ENCODE measurements around the gene TBPL2.
"Not testable (repeated sequence)": the region's sequence is repeated elsewhere in the genome, so short reads cannot be mapped to it uniquely, and the experiment has no call there.

TBPL2 gene

DNA sequence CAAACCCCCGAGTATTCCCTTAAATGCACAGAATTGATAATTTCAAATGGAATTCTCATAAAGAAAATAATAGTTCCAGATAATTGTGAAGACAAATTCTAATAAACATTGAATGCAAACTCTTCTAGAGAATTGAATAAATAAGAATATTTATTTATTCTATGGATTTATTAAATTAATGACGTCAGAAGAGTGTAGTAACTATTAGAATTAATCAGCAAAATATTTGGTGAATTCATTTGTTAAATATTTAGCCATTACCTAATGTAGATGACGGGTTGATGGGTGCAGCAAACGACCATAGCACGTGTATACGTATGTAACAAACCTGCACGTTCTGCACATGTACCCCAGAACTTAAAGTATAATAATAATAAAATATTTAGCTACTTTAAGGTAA is 33.4 kb upstream of the TBPL2 start:
- peaks cover 3% of the 10 kb centered on the region for H3K27me3 Mint-ChIP-seq (ENCODE audit: low read depth, poor library complexity)
- no peaks in the 10 kb centered on the region for H3K4me1 Mint-ChIP-seq
- H3K9me3 Mint-ChIP-seq, result no peaks in the 10 kb centered on the region
- TF ChIP-seq CTCF (IDR thresholded peaks at IDR 0.05), result no peak
- no peaks in the 10 kb centered on the region for H3K36me3 Mint-ChIP-seq (ENCODE audit: low read depth)
- H3K4me3 Mint-ChIP-seq, result no peak overlapping the region
- DNase-seq, result no peak
- no peak overlapping the region for H3K27ac Mint-ChIP-seq

DNA sequence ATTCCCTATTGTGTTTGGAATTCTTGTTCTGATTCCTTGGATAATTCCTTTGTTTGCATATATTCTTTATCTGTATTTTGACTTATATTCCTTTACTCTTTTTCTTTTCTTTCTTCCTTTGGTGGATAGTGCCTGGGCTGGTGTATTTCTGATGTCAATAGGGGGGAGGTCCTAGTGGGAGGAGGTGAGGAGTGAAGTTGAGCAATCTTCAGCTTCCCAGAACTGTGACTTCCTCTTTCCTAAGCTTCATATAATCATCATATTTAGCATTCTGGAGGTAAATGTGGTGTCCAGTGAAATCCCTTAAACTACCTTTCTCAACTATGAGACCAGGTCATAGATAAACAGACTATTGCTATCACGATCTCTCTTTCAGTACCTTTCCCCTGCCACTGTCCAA is 29.6 kb upstream of the TBPL2 start:
- H3K27ac Mint-ChIP-seq, result no peak overlapping the region
- DNase-seq, result no peak
- no peaks in the 10 kb centered on the region for H3K9me3 Mint-ChIP-seq
- H3K36me3 Mint-ChIP-seq (ENCODE audit: low read depth), result no peaks in the 10 kb centered on the region
- H3K4me1 Mint-ChIP-seq, result no peaks in the 10 kb centered on the region
- no peak for TF ChIP-seq CTCF (IDR thresholded peaks at IDR 0.05)
- H3K4me3 Mint-ChIP-seq, result no peak overlapping the region
- H3K27me3 Mint-ChIP-seq (ENCODE audit: low read depth, poor library complexity), result peaks cover 3% of the 10 kb centered on the region

DNA sequence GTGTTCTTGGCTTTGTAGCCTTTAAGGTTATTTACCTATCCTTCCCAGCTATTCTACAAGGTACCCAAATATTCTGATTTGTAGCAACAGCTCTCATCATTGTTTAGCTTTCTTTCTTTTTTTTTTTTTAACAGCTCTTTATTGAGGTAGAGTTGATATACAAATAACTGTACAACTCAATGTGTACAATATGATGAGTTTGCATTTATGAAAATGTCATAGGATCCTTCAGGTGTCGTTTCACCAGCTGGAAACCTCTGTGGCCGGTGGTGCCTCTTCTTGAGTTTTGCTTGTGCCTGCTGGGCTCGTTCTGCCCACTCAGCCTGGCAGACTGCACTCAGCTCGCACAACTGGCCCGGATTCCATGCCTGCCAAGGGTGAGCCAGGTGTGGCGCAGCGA is 26.9 kb upstream of the TBPL2 start:
- Mint-ChIP-seq H3K9me3 (no peaks in the 10 kb centered on the region), H3K36me3 (ENCODE audit: low read depth) (no peaks in the 10 kb centered on the region)
- no peak for TF ChIP-seq CTCF (IDR thresholded peaks at IDR 0.05)

GRCh38 chr14:55458800-55459515 is 18.5 kb upstream of the TBPL2 start:
- Mint-ChIP-seq H3K27me3 (ENCODE audit: low read depth, poor library complexity) (peaks cover 3% of the 10 kb centered on the region), H3K27ac (no peak overlapping the region), H3K9me3 (peaks cover 19% of the 10 kb centered on the region), H3K4me1 (peaks cover 15% of the 10 kb centered on the region), H3K36me3 (ENCODE audit: low read depth) (no peaks in the 10 kb centered on the region), H3K4me3 (no peak overlapping the region)
- DNase-seq, result no peak
- no peak for TF ChIP-seq CTCF (IDR thresholded peaks at IDR 0.05)

More for the DNA sequence above, 26.9 kb upstream of the TBPL2 start:
- no peak for DNase-seq
- H3K27me3 Mint-ChIP-seq (ENCODE audit: low read depth, poor library complexity), result peaks cover 3% of the 10 kb centered on the region
- H3K27ac Mint-ChIP-seq, result no peak overlapping the region
- H3K4me3 Mint-ChIP-seq, result no peak overlapping the region
- H3K4me1 Mint-ChIP-seq, result no peaks in the 10 kb centered on the region

DNA sequence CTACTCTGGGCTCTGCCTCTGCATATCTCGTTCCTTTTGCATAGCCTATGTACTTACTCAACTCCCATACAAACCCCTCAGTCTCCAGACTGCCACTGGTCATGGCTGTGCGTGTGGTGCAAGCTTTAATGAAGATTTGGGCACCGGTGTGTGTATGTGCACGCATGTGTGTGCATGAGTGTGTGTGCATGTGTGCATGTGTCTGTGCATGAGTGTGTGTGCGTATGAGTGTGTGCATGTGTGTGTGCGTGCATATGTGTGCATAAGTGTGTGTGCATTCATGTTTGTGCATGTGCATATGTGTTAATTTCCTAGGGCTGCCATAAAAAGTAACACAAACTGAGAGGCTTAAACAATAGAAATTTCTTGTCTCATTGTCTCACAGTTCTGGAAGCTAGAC is 17.1 kb upstream of the TBPL2 start:
- Mint-ChIP-seq H3K27ac (no peak overlapping the region), H3K9me3 (peaks cover 19% of the 10 kb centered on the region), H3K27me3 (ENCODE audit: low read depth, poor library complexity) (peaks cover 3% of the 10 kb centered on the region), H3K36me3 (ENCODE audit: low read depth) (no peaks in the 10 kb centered on the region), H3K4me1 (peaks cover 18% of the 10 kb centered on the region), H3K4me3 (no peak overlapping the region)
- DNase-seq, result no peak
- no peak for TF ChIP-seq CTCF (IDR thresholded peaks at IDR 0.05)

- Mint-ChIP-seq H3K9me3 (peaks cover 19% of the 10 kb centered on the region), H3K4me1 (peaks cover 18% of the 10 kb centered on the region)
- not testable (repeated sequence) for H3K4me3 Mint-ChIP-seq; H3K27me3 Mint-ChIP-seq (ENCODE audit: low read depth, poor library complexity); H3K36me3 Mint-ChIP-seq (ENCODE audit: low read depth); DNase-seq; H3K27ac Mint-ChIP-seq
Observed at GRCh38 chr14:55456411-55456810, 16.0 kb upstream of the TBPL2 start.

Data from nephron progenitor cell (in vitro differentiated cells).